Tibial nerve (tissue), 4 donors: Measurements from ENCODE around the gene TOMM6. TPM values are rescaled to one million over a fixed set of nuclear protein-coding genes. Genes with fewer than 3 reads are reported as not detected.

ENCODE experiments used
- DNase-seq, 2 donors: peaks; one replicate each; pipeline ENCODE4 v3.0.0-alpha.2; 2019; ENCODE audit warnings: low spot score in 2 of 2
- H3K27ac ChIP-seq, 4 donors: fragments of 200-600 bp; sonication (generic) in 3 of 4; one replicate each; pipeline ENCODE4 v1.5.1; 2017 to 2019; ENCODE audit warnings: mild to moderate bottlenecking in 1 of 4
- H3K27me3 ChIP-seq, 2 donors: fragments of 200-600 bp; sonication (generic) in 1 of 2; one replicate each; pipeline versions ENCODE4 v1.5.1 to v1.6.0; 2017 to 2019
- H3K36me3 ChIP-seq, 3 donors: fragments of 200-600 bp; sonication (generic); one replicate each; pipeline ENCODE4 v1.5.1; 2018 to 2019
- H3K4me1 ChIP-seq, 4 donors: fragments of 200-600 bp; sonication (generic) in 3 of 4; one replicate each; pipeline ENCODE4 v1.5.1; 2017 to 2019
- H3K4me3 ChIP-seq, 4 donors: fragments of 200-600 bp; sonication (generic) in 3 of 4; one replicate each; pipeline ENCODE4 v1.5.1; 2017 to 2019; ENCODE audit warnings: mild to moderate bottlenecking in 1 of 4, moderate library complexity in 1 of 4
- H3K9me3 ChIP-seq, 4 donors: fragments of 200-600 bp; sonication (generic) in 3 of 4; one replicate each; pipeline ENCODE4 v1.5.1; 2017 to 2019
- EP300 ChIP-seq, 2 donors: sonication (generic); formaldehyde crosslinking; IDR thresholded peaks; one replicate each; pipeline ENCODE4 v1.6.1; 2017; ENCODE audit warnings: antibody characterized with exemption in 2 of 2, mild to moderate bottlenecking in 1 of 2
- POLR2A ChIP-seq, 2 donors: fragments of 450-650 bp; IDR thresholded peaks; one replicate each; pipeline ENCODE4 v1.6.1; 2017; ENCODE audit warnings: antibody characterized with exemption in 2 of 2, mild to moderate bottlenecking in 2 of 2, moderate library complexity in 2 of 2
- WGBS, 2 donors: methylation state at CpG; one replicate each; pipeline ENCODE4 v1.1.5; 2018; 5-methylcytosine and 5-hydroxymethylcytosine counted together
- total RNA-seq, 4 donors: library from RNA; depleted of rRNA; stranded (reverse); fragments of >200 nt; gene quantifications; one replicate each; pipeline ENCODE4 v1.1.0, GENCODE V29; 2016
- TF ChIP-seq, protein P1 (sequence below), 5 experiments: fragments of 200-600 bp in 3 of 5; fragments of 450-650 bp in 2 of 5; sonication (generic) in 3 of 5; IDR thresholded peaks; one replicate each; pipeline ENCODE4 v1.5.1; 2016 to 2019; ENCODE audit warnings: antibody characterized with exemption in 5 of 5, mild to moderate bottlenecking in 3 of 5, moderate library complexity in 2 of 5

Gene TOMM6
- total RNA-seq, 4 donors from 2014 or later = 76.1 to 121 (median 99.8) TPM

DNA sequence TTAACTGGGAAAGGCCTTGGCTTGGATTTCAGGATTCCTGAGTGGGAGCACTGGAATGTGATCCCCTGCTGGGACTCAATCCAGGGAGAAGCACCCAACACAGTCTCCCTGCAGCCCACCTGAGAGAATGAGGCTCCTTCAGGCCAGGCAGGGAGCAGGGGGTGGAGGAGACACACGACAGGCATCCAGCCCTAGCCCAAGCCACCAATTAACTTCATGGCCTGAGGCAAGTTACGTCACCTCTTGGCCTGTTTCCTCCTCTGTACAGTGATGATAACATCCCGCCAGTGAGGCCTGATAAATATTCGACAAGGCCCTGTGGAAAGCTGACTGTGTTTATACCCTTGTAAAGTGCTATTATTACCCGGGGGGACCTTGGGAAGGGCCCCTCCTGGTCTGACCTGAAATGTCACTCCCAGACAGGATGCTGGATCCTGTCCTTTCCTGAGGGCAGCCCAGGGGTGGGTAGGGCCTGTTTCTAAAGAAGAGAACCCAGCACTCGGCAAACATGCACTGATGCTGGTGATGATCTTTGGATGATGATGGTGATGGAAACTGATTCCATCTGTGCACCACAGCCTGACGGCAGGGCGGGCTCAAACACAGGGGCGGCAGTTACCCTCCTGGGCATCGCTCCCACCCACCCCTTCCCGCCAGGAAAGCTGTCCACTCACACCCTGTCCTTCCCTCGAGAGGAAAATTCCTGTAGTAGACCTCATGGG is 20.2 kb upstream of the TOMM6 start:
- no peaks in the 10 kb centered on the region for H3K27me3 ChIP-seq
- no peaks in the 10 kb centered on the region for H3K9me3 ChIP-seq
- WGBS, 2 donors = 42 to 44% methylated on average over 11 to 12 of the region's 12 CpGs
- H3K4me1 ChIP-seq = peaks cover 0 to 9% (median 0%) of the 10 kb centered on the region in 4 donors
- peak overlapping the region in 2 of 4 donors; percentile 3 to 64 for H3K27ac ChIP-seq
- no peak overlapping the region for H3K4me3 ChIP-seq
- peaks cover 0 to 41% (median 6%) of the 10 kb centered on the region in 3 donors for H3K36me3 ChIP-seq
- TF ChIP-seq POLR2A (IDR thresholded peaks at IDR 0.05) = no peak
- TF ChIP-seq, protein P1, sequence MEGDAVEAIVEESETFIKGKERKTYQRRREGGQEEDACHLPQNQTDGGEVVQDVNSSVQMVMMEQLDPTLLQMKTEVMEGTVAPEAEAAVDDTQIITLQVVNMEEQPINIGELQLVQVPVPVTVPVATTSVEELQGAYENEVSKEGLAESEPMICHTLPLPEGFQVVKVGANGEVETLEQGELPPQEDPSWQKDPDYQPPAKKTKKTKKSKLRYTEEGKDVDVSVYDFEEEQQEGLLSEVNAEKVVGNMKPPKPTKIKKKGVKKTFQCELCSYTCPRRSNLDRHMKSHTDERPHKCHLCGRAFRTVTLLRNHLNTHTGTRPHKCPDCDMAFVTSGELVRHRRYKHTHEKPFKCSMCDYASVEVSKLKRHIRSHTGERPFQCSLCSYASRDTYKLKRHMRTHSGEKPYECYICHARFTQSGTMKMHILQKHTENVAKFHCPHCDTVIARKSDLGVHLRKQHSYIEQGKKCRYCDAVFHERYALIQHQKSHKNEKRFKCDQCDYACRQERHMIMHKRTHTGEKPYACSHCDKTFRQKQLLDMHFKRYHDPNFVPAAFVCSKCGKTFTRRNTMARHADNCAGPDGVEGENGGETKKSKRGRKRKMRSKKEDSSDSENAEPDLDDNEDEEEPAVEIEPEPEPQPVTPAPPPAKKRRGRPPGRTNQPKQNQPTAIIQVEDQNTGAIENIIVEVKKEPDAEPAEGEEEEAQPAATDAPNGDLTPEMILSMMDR (IDR thresholded peaks at IDR 0.05) = no peak
- no peak for TF ChIP-seq EP300 (IDR thresholded peaks at IDR 0.05)
- DNase-seq = peak in 1 of 2 donors; percentile 34

DNA sequence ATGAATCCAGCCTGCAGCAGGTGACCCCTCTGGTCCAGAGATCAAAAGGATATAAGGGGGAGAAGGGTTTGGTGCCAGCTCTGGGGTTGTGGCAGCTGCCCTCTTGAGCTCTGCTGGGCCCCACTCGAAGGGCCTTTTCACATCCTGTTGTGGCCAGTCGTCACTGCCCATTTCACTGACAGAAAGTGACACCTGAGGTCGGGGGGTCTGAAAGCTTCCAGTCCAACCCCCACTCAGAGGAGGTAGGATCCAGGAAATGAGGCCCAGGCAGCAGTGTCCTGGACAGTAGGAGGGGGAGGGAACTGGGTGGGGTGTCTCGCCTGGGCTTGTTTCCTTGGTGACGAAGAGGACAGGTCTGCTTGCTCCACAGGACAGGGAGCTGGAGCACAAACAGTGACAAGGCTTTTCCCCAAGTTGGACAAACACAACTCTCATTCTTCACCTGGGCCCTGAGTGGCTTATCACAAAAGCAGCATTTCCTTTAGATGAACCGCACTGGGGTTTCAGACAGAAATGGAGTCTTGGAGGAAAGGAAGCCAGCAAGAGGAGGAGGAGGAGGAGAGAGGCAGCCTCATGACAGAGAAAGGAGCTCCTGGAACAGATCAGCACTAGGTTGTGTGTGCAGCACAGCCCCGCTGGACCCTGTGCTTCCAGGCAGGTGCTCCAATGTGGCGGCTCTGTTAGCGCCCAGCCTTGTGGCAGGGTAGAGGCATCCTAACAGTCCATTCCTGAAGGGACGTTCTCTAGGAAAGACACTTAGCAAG is 18.8 kb upstream of the TOMM6 start:
- Histone ChIP-seq H3K9me3 (no peaks in the 10 kb centered on the region), H3K4me1 (peaks cover 0 to 9% (median 0%) of the 10 kb centered on the region in 4 donors), H3K4me3 (no peak overlapping the region), H3K36me3 (peaks cover 0 to 55% (median 9%) of the 10 kb centered on the region in 3 donors), H3K27ac (no peak overlapping the region), H3K27me3 (no peaks in the 10 kb centered on the region)
- 73% methylated on average over 9 to 10 of the region's 10 CpGs for WGBS, 2 donors
- TF ChIP-seq POLR2A (IDR thresholded peaks at IDR 0.05) = no peak
- TF ChIP-seq, protein P1 (IDR thresholded peaks at IDR 0.05) = no peak
- DNase-seq = no peak

DNA sequence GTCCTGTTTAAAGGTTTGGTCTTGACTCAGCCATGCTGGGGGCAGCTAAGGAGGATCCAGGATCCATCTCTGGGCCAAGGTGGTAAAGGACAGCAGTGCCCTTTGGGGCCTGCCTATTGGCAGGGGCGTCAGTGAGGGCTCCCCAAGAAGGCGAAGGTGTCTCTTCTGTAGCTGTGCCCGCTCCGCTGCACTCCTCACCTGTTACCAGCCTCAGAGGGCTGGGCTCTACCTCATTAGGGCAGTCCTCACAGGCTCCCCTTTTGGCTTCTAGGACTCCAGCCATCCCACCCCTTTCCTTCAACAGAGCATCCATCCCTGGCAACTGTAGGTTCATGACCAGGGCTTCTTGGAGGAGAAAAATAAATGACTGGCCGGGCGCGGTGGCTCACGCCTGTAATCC is 18.1 kb upstream of the TOMM6 start:
- H3K36me3 ChIP-seq = peaks cover 0 to 62% (median 9%) of the 10 kb centered on the region in 3 donors
- no peaks in the 10 kb centered on the region for H3K27me3 ChIP-seq
- H3K4me1 ChIP-seq = peaks cover 0 to 9% (median 0%) of the 10 kb centered on the region in 4 donors
- H3K27ac ChIP-seq = no peak overlapping the region
- TF ChIP-seq POLR2A (IDR thresholded peaks at IDR 0.05) = no peak
- no peak for TF ChIP-seq EP300 (IDR thresholded peaks at IDR 0.05)
- TF ChIP-seq, protein P1 (IDR thresholded peaks at IDR 0.05) = no peak
- no peak overlapping the region for H3K4me3 ChIP-seq
- H3K9me3 ChIP-seq = no peaks in the 10 kb centered on the region
- DNase-seq = no peak
- 95 to 98% methylated on average over 8 of the region's 8 CpGs for WGBS, 2 donors

DNA sequence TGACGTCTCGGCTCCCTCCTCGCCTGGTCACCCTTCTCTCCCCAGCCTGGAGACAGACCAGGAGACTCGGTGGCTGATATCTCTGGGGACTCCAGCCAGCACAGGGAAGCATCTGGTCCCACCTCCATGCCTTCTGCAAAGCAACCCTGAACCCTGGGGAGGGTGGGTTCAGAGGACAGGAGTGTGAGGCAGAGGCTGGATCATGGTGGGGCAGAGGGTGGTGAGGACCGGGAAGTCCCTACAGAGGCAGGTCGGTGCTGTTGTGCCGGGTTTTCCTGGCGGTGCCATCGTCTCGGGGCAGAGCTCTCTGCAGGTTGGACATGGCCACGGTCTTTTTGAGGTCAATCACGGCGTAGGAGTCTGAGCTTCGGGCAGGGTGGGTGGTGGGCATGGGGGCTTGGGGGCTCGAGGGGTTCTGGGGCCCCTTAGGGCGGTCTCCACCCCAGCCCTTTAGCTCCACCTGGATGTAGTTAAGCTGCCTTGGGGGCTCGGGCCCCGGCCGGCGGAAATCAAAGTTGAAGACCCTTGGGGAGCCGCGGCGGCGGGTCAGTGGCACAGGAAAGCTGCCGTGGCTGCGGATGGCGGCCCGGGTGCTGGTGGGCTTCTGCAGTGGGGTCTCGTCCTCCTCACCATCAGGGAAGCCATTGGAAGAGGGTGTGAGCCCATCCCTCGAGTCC is 17.0 kb upstream of the TOMM6 start:
- Histone ChIP-seq H3K4me1 (peaks cover 0 to 9% (median 0%) of the 10 kb centered on the region in 4 donors), H3K36me3 (peaks cover 0 to 73% (median 9%) of the 10 kb centered on the region in 3 donors), H3K9me3 (no peaks in the 10 kb centered on the region), H3K27ac (no peak overlapping the region), H3K4me3 (no peak overlapping the region), H3K27me3 (no peaks in the 10 kb centered on the region)
- no peak for DNase-seq
- 91% methylated on average over 28 to 29 of the region's 30 CpGs for WGBS, 2 donors
- no peak for TF ChIP-seq POLR2A (IDR thresholded peaks at IDR 0.05)
- TF ChIP-seq, protein P1 (IDR thresholded peaks at IDR 0.05) = no peak
